NCI-H748 treated with DMSO at 0.1 percent for 48 hours (cell line): ENCODE results near the gene SYVN1.
"Not testable (repeated sequence)": the region's sequence is repeated elsewhere in the genome, so short reads cannot be mapped to it uniquely, and the experiment has no call there.

Experiments
- DNase-seq: peaks from one replicate; lab custom pipeline; 2025; lab: John Stamatoyannopoulos, UW

The SYVN1 gene

DNA sequence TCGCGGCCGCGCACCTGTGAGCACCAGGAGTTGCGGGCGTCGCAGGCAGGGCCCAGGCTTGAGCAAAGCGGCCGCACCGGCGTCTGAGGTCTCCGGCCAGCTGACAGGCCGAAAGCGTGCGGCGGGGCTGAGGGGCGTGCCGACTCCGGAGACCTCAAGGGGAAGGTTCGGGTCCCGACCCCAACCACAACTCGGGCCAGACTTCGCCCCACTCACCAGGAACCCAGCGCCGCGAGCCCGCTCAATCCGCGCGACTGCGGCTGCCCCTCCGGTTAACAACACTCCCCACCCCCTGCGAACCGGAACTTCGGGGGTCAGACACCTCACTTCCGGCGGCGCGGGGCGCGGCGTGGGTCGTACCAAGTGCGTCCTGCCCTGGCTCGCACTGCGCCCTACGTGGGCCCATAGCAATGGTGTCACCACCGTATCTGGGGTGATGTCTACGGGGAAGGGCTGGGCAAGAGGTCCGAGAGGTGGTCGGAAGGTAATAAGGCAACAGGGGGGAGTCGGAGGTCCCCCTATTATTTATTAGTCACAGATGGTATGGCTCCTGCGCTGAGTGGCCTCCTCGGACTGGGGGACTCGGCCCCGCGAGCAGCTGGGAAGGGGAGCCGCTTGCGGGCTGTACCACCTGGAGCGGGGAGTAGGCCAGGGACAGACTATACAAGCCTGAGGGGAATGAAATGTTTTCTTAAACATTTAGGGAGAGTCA, at the start of gene SYVN1:
SYVN1 (minus strand) TSS at position 280 of the 712 bp plus-strand sequence. CDS start 918 bp downstream, outside the sequence.
- peak; percentile 92 for DNase-seq

DNA sequence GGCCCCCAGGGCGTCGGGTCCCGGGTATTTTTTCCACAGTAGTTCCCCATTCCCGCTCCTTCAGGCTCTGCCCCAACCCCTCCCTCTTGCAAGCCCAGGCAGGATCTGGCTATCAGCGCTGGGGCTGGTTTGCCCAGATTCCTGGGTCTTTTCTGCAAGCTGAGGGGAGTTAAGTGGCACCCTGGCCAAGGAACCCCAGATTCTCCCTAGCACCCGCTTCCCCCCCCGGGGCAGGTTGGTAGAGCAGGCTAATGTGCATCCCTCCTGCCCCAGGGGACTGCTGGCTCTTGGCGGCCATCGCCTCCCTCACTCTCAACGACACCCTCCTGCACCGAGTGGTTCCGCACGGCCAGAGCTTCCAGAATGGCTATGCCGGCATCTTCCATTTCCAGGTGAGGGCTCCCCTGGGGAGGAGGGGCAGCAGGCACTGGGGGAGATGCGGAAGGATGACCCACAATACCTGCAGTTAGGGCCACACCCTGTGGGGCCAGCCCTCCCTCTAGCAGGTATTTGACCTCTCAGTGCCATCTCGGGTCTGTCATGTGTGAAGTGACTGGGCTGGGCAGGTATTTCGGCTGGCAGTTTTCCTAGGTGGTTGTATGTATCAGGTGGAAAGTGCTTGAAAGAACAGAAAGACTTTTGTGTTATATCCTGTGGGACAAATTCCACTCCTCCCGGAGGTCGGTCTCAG, 49.0 kb upstream of the SYVN1 start:
- DNase-seq, result no peak

- peak; percentile 18 for DNase-seq
Measured at GRCh38 chr11:65182258-65183170, 48.2 kb upstream of the SYVN1 start.

DNA sequence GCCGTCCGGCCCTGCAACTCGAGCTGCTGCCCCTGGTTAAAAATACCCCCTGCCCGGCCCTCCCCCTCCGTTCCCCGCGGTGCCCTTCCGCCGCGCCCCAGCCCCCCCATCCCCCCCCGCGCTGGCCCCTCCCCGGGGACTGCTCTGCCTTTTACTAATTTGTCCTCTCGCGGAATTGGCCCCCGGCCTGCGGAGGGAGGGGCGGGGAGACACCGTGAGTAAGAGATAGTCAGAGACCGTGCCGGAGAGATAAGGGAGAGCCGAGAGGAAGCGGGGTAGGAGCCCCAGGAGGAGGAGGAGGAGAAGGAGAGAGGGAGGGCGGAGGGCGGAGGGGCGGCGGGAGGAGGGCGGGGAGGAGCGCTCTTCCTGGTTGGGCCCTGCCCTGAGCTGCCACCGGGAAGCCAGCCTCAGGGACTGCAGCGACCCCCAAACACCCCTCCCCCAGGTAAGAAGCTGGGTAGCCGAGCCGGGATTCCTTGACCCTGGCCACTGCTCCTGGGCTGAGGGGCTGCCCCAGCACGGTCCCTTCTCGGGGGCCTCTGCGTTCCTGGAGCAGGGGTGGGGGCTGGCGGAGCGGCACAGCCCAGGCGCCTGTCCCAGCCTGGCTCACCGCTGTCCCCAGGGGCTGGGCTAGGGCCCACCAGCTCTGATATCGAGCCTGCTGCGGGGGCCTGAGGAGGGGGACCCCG, 47.4 kb upstream of the SYVN1 start, which contains the start of gene CAPN1:
CAPN1 (plus strand) TSS at position 360 of the 689 bp plus-strand sequence. CDS start 774 bp downstream, outside the sequence.
- peak; percentile 37 for DNase-seq

DNA sequence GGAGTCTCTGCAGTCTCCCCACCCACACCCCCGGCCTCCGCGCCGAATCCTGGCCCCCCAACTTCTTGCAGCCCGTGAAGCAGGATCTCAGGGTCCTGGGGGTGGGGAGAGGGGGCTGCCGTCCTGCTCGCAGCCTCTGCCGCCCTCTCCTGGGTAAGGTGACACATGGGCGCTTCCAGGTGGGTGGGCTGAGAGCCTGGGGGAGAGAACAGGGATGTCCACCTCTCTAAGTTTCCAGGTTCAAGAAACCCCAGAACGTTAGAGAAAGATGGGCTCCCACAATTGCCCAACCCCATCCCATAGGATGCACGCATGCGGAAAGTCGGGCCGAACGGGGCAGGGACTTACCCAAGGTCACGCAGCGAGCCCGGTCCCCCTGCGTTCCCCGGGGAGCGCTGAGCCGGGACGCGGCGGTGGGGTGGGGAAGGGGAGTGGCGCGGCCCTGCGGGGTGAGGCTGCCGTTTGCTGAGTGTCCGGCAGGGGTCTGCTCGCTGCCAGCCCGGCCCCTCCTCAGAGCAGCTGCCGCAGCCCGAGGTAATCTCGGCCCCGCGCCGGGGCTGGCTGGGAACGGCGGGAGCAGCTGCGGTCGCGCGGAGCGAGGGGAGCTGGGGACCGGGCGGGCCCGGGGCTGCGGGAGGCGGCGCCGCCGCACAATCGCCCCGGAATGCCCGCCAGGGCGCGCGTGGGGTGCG, 46.7 kb upstream of the SYVN1 start:
- DNase-seq, result peak; percentile 26

DNA sequence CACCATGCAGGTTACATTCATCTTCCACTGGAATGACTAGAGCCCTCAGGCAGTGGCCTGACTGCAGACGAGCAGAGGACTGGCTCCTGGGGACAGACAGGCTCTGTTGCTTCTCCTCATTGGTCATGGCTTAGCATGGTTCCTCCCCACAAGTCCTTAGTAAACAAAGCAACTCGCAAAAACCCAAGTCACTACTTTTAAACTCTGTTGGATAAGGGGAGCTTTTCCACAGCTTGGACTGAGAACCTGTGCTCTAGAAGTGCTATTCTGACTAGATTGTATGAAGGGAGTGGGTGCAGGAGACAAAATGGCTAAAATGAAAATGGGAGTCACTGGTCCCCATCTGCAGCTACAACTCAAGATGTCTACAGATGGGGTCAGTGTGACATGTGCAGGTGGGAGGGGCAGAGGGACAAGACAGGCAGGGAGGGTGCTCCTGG, 40.3 kb upstream of the SYVN1 start:
- DNase-seq, result not testable (repeated sequence)

DNA sequence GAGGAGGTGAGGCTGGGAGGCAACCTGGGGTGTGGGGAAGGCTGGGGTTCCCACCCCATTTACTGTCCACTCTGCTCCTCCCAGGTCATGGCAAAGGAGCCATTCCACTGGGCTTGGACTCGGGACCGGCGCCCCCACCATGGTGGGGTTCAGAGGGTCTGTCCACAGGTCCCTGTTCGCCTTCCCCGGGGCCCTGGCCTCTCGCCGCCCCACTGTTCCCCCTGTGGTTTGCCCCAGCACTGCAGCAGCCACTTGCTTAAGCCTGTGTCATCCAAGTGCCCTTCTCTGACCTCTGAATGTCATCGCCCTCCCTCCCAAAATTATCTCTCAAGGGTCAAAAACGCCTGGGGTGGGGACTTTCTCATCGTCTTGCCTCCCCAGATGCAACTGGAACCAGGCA, 38.3 kb upstream of the SYVN1 start:
- no peak for DNase-seq

DNA sequence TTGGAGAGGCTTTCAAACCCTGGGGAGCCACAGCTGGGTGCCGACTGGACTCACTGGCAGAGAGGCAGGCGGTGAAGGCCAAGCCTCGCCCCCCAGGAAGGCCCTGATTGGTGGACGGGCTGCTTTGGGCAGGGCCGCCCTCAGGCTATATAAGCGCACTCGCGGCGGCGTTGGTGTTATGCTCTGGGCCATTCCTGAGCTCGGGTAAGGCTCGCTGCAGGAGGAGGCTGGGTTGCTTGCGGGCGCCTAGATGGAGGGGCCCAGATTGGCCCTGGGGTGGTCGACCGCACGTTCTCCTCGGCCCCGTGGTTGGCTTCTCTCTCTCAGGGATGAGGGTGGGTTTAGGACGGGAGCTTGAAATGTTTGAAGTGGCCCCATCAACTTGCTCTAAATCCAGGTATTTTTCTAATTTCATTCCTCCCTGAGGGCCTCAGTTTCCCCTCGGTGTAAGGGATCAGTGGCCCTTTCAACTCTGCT, 35.8 kb upstream of the SYVN1 start, which contains the start of gene SPDYC:
SPDYC (plus strand) TSS at position 176 of the 477 bp plus-strand sequence. CDS start 1,125 bp downstream, outside the sequence.
- DNase-seq, result no peak

GRCh38 chr11:65169164-65169641, 34.9 kb upstream of the SYVN1 start:
- no peak for DNase-seq

DNA sequence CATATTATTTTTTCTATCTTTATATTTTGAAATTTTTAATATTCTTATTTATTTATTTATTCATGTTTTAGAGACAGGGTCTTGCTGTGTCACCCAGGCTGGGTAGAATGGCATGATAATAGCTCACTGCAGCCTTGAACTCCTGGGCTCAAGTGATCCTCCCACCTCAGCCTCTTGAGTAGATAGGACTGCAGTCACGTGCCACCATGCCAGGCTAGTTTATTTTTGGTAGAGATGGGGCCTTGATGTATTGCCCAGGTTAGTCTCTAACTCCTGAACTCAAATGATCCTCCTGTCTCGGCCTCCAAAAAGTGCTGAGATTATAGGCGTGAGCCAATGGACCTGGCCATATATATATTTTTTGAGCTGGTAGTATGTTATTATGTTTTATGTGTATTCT, 33.3 kb upstream of the SYVN1 start:
- no peak for DNase-seq

GRCh38 chr11:65166893-65167292, 32.6 kb upstream of the SYVN1 start:
- DNase-seq, result no peak

GRCh38 chr11:65165410-65166317, 31.3 kb upstream of the SYVN1 start:
- no peak for DNase-seq

GRCh38 chr11:65163684-65164083, 29.4 kb upstream of the SYVN1 start:
- no peak for DNase-seq

- DNase-seq, result no peak
Measured at GRCh38 chr11:65160643-65161042, 26.3 kb upstream of the SYVN1 start.

DNA sequence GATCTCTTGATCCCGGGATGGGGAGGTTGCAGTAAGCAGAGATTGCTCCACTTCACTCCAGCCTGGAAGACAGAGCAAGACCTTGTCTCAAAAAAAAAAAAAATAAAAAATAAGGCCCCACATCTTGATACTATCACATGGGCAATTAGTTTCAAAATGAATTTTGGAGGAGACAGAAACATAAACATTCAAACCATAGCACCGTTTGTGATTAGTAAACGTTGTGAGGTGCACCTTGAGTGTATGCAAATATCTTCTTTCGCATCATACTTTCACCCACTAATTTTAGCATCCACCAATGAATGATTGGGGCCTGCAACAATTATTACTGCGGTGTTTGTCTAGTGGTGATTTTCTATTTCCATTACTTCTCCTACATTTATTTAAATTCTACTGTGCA, 24.7 kb upstream of the SYVN1 start:
- no peak for DNase-seq

DNA sequence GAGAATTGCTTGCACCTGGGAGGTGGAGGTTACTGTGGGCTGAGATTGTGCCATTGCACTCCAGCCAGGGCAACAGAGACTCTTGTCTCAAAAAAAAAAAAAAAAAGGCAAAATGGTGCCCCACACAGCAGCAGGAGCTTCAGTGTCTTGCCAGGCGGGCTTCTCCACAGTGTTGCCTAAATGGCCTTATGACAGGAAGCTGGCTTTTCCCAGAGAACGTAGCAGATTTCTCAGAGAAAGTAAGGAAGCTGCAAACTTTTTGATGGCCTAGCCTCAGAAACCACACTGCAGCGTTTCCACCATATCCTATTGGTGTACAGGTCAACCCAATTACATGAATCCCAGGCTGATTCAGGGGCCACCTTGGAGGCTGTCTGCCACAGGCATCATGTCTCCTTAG, 23.0 kb upstream of the SYVN1 start:
- no peak for DNase-seq

- DNase-seq, result no peak
Measured at GRCh38 chr11:65156926-65157325, 22.6 kb upstream of the SYVN1 start.

DNA sequence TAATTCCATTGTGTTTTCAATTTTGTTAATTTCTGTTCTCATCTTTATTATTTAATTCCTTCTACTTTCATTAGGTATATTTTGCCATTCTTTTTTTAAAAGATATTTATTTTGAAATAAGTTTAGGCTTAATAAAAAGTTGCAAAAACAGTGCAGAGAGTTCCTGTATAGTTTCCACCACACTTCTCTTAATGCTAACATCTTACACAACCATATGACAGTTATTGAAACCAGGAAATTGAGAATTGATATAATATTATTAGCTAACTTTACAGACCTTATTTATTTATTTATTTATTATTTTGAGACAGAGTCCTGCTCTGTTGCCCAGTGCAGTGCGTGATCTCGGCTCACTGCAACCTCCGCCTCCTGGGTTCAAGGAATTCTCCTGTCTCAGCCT, 21.9 kb upstream of the SYVN1 start:
- no peak for DNase-seq

- DNase-seq, result no peak
Measured at GRCh38 chr11:65152122-65152521, 17.8 kb upstream of the SYVN1 start.
